Right atrium auricular region (tissue), 2 donors: ENCODE data around the gene DAG1. TPM values are rescaled to one million over a fixed set of nuclear protein-coding genes. Genes with fewer than 3 reads are reported as not detected.

Experiments used
- DNase-seq: peaks from one replicate; pipeline ENCODE4 v3.0.0-alpha.2; 2019; ENCODE audit warnings: low spot score
- H3K27ac ChIP-seq, 2 donors: fragments of 200-600 bp; sonication (generic); 1 replicate in 1 of 2; 2 replicates in 1 of 2; pipeline ENCODE4 v1.5.1; 2016 to 2019
- H3K27me3 ChIP-seq, 2 donors: fragments of 200-600 bp; sonication (generic); one replicate each; pipeline versions ENCODE4 v1.5.1 to v1.6.0; 2017 to 2019
- H3K36me3 ChIP-seq: fragments of 200-600 bp; sonication (generic); one replicate; pipeline ENCODE4 v1.5.1; 2016
- H3K4me1 ChIP-seq, 2 donors: fragments of 200-600 bp; sonication (generic); one replicate each; pipeline versions ENCODE4 v1.5.1 to v1.6.0; 2017 to 2019
- H3K4me3 ChIP-seq, 2 donors: fragments of 200-600 bp; sonication (generic); 1 replicate in 1 of 2; 2 replicates in 1 of 2; pipeline ENCODE4 v1.5.1; 2017 to 2019; ENCODE audit warnings: mild to moderate bottlenecking in 1 of 2, moderate library complexity in 1 of 2
- H3K9me3 ChIP-seq, 2 donors: fragments of 200-600 bp; sonication (generic); one replicate each; pipeline ENCODE4 v1.5.1; 2019
- total RNA-seq, 2 donors: library from RNA; depleted of rRNA; stranded (reverse); fragments of >200 nt; gene quantifications; one replicate each; pipeline ENCODE4 v1.1.0, GENCODE V29; 2016
- TF ChIP-seq, protein P1 (sequence below), 2 donors: fragments of 200-600 bp; sonication (generic); IDR thresholded peaks; one replicate each; pipeline ENCODE4 v1.5.1; 2019; ENCODE audit warnings: antibody characterized with exemption in 2 of 2

Gene DAG1
- total RNA-seq, 2 donors from 2014 or later = 115 to 174 TPM

- H3K4me1 ChIP-seq = no peaks in the 10 kb centered on the region
- DNase-seq = no peak
- H3K4me3 ChIP-seq = no peak overlapping the region
- H3K27me3 ChIP-seq = no peaks in the 10 kb centered on the region
- TF ChIP-seq, protein P1, sequence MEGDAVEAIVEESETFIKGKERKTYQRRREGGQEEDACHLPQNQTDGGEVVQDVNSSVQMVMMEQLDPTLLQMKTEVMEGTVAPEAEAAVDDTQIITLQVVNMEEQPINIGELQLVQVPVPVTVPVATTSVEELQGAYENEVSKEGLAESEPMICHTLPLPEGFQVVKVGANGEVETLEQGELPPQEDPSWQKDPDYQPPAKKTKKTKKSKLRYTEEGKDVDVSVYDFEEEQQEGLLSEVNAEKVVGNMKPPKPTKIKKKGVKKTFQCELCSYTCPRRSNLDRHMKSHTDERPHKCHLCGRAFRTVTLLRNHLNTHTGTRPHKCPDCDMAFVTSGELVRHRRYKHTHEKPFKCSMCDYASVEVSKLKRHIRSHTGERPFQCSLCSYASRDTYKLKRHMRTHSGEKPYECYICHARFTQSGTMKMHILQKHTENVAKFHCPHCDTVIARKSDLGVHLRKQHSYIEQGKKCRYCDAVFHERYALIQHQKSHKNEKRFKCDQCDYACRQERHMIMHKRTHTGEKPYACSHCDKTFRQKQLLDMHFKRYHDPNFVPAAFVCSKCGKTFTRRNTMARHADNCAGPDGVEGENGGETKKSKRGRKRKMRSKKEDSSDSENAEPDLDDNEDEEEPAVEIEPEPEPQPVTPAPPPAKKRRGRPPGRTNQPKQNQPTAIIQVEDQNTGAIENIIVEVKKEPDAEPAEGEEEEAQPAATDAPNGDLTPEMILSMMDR (IDR thresholded peaks at IDR 0.05) = no peak
- no peaks in the 10 kb centered on the region for H3K9me3 ChIP-seq
- H3K27ac ChIP-seq = no peak overlapping the region
- no peaks in the 10 kb centered on the region for H3K36me3 ChIP-seq
Measured at GRCh38 chr3:49566312-49566711, 96.2 kb downstream of the DAG1 start.

DNA sequence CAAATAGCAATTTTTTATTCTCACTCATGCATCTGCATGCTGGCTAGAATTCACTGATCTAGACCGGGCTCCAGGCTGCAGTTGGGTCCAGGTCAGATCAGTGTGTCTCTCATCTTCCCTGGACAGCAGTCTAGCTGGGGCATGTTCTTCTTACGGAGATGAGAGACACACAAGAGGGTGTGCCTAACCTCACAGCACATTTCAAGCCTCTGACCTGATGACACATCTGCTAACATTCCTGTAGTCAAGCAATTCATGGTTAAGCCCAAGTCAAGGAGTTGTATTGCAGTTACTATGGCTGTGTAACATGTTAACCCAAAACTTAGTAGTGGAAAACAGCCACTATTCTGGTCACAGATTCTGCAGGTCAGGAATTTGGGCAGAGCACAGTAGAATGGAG lies 97.3 kb downstream of the DAG1 start:
- Histone ChIP-seq H3K27ac (no peak overlapping the region), H3K4me3 (no peak overlapping the region), H3K9me3 (no peaks in the 10 kb centered on the region), H3K4me1 (no peaks in the 10 kb centered on the region), H3K27me3 (no peaks in the 10 kb centered on the region), H3K36me3 (no peaks in the 10 kb centered on the region)
- TF ChIP-seq, protein P1 (IDR thresholded peaks at IDR 0.05) = no peak
- no peak for DNase-seq

DNA sequence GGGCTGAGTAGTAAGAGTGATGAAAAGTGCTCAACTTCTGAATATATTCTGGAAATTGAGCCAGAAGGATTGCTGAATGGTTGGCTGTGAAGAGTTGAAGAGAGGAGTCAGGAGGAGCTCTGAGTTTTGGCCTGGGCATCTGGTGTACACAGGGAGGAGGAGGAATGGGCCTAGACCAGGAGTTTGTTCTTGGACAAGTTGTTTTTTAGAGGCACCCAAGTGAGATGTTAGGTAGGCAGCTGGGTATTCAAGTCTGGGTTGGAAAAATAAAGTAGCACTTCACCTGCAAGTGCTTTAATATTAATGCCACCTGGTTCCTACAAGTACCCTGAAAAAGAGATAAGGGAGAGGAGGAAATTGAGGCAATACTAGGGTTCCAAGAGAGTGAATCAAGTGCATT lies 98.9 kb downstream of the DAG1 start:
- TF ChIP-seq, protein P1 (IDR thresholded peaks at IDR 0.05) = no peak
- Histone ChIP-seq H3K4me1 (no peaks in the 10 kb centered on the region), H3K4me3 (no peak overlapping the region), H3K36me3 (no peaks in the 10 kb centered on the region), H3K27ac (no peak overlapping the region), H3K9me3 (no peaks in the 10 kb centered on the region), H3K27me3 (no peaks in the 10 kb centered on the region)
- DNase-seq = no peak

DNA sequence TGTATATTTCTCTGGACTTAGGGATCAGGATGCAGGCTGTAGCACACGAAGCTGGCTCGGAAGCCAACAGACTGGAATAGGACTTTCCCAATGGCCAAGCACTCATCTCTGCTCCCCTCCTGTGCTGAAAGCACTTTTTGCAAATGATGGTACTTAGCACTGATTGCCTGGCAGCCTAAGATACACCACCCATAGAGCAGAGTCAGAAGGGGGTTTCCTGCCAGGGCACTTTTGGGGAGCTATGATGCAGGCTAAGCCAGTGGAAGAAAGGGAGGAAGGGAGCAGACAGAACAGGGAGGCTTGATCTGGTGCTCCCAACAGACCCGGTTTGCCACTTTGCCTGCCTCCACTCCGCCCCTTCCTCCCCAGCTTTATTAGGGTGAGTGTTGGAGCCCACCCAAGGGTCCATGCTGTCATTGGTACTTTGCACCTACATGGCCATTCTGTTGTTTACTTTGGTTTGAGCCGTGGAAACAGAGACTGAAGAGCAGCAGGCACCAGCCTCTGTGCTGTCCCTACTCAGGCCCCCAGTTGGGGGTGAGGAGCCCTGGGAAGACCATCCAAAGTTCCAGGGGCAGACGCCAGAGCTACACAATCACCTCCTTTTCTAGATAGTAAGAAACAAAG lies 100.1 kb downstream of the DAG1 start:
- H3K27me3 ChIP-seq = no peaks in the 10 kb centered on the region
- H3K4me1 ChIP-seq = no peaks in the 10 kb centered on the region
- TF ChIP-seq, protein P1 (IDR thresholded peaks at IDR 0.05) = no peak
- no peaks in the 10 kb centered on the region for H3K9me3 ChIP-seq
- no peak overlapping the region for H3K4me3 ChIP-seq
- H3K36me3 ChIP-seq = no peaks in the 10 kb centered on the region
- no peak overlapping the region for H3K27ac ChIP-seq
- no peak for DNase-seq

DNA sequence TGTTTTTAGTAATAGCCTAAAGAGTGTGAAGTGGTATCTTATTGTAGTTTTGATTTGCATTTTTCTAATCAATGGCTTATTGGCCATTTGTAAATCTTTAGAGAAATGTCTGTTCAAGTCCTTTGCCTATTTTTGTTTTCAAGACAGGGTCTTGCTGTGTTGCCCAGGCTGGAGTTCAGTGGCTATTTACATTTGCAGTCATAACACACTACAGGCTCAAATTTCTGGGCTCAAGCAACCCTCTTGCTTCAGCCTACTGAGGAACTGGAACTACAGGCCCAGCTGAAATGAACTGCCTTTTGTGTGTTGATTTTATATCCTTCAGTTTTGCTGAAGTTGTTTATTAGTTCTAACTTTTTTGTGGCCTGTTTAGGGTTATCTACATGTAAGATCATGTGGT lies 112.1 kb downstream of the DAG1 start:
- Histone ChIP-seq H3K27me3 (no peaks in the 10 kb centered on the region), H3K4me3 (no peak overlapping the region), H3K9me3 (no peaks in the 10 kb centered on the region), H3K27ac (no peak overlapping the region), H3K4me1 (no peaks in the 10 kb centered on the region), H3K36me3 (no peaks in the 10 kb centered on the region)
- DNase-seq = no peak
- TF ChIP-seq, protein P1 (IDR thresholded peaks at IDR 0.05) = no peak

Other genes with a start within 250 kb of the DAG1 start
- 1 to 10 TPM; 1.0 to 1.5 TPM for gene C3orf62, start 193.0 kb upstream of the DAG1 start, total RNA-seq
- gene USP4, start 130.2 kb upstream of the DAG1 start, total RNA-seq = 10 to 100 TPM in 1 of 2 donors, 1 to 10 TPM in 1; 9.8 to 13.5 TPM
- gene GPX1, start 111.9 kb upstream of the DAG1 start, total RNA-seq = 100 to 1,000 TPM; 121 to 276 TPM
- gene RHOA, start 58.3 kb upstream of the DAG1 start, total RNA-seq = 100 to 1,000 TPM; 292 to 304 TPM
- 10 to 100 TPM; 13.9 to 23.1 TPM for gene TCTA, start 57.8 kb upstream of the DAG1 start, total RNA-seq
- 10 to 100 TPM in 1 of 2 donors, 1 to 10 TPM in 1; 6.6 to 17.6 TPM for gene AMT, start 47.8 kb upstream of the DAG1 start, total RNA-seq
- gene NICN1, start 40.9 kb upstream of the DAG1 start, total RNA-seq = 1 to 10 TPM; 4.8 to 7.4 TPM
- gene BSN, start 84.2 kb downstream of the DAG1 start, total RNA-seq = under 1 TPM; 0.41 to 0.63 TPM
- gene APEH, start 204.1 kb downstream of the DAG1 start, total RNA-seq = 10 to 100 TPM; 61.1 to 67.5 TPM
- gene MST1, start 219.2 kb downstream of the DAG1 start, total RNA-seq = 1 to 10 TPM; 3.9 to 8.0 TPM
- 10 to 100 TPM; 29.1 to 29.8 TPM for gene RNF123, start 219.3 kb downstream of the DAG1 start, total RNA-seq
- 1 to 10 TPM in 1 of 2 donors, under 1 TPM in 1; 0.44 to 1.1 TPM for gene AMIGO3, start 249.4 kb downstream of the DAG1 start, total RNA-seq